ENCODE results near the gene CRB1. TPM values are rescaled to one million over a fixed set of nuclear protein-coding genes. Genes with fewer than 3 reads are reported as not detected.
A peak's percentile ranks its signal among the peaks of the same experiment; 100 is the strongest.

The CRB1 gene
- total and polyA plus RNA-seq, 9 of the 15 experiments (the other 6 are each of a cell fraction or from before 2014, with no cell fraction given) = 0.04 to 0.10 TPM; not detected in 7

GRCh38 chr1:197356723-197357533 is 88.9 kb downstream of the CRB1 start:
- Histone ChIP-seq H3K9me1 (ENCODE audit: control insufficient read depth, insufficient read depth, low read length) (no peaks in the 10 kb centered on the region), H4K20me1 (replicated peaks; ENCODE audit: control insufficient read depth, insufficient read depth, low read length) (no peaks in the 10 kb centered on the region), H3K9me3 (replicated peaks; ENCODE audit: control insufficient read depth, insufficient read depth, low read depth, low read length) (no peaks in the 10 kb centered on the region), H3K9ac (ENCODE audit: insufficient read depth in 1 of 2, low read depth in 2 of 2, low read length in 2 of 2) (no peak overlapping the region), H3K36me3 (ENCODE audit: control insufficient read depth, insufficient read depth, low read length) (no peaks in the 10 kb centered on the region), H3K4me2 (ENCODE audit: insufficient read depth, low read length) (no peak overlapping the region), H3K4me3 (no peak overlapping the region), H3K27me3 (ENCODE audit: control insufficient read depth in 2 of 2, insufficient read depth in 2 of 2, low read length in 2 of 2) (no peaks in the 10 kb centered on the region), H2AFZ (ENCODE audit: low read depth, low read length) (peak overlapping the region; percentile 75), H3K79me2 (ENCODE audit: control insufficient read depth, insufficient read depth, low read length) (no peaks in the 10 kb centered on the region), H3K4me1 (replicated peaks in 1 of 2; ENCODE audit: control insufficient read depth in 2 of 2, insufficient read depth in 2 of 2, low read length in 2 of 2) (peaks cover 0 to 7% of the 10 kb centered on the region in 2 experiments; a peak in 1 of 5 replicates), H3K27ac (ENCODE audit: extremely low read depth, low read depth, low read length) (no peak overlapping the region)
- BruUV-seq (replicated peaks) = no TSS peak
- ChIA-PET CTCF (ENCODE audit: low intra/inter-chr PET ratio) (interaction anchor here (1.5 to 2.3 kb wide), 2 partner anchors 29 to 176 kb away, joined by 9 to 23 read pairs; no protein-coding TSS in a partner anchor), POLR2A (interaction anchor here (0.6 to 1.0 kb wide), 3 partner anchors 35 to 1134 kb away, joined by 3 to 4 read pairs (median 3); no protein-coding TSS in a partner anchor)
- ATAC-seq (peak; percentile 89), DNase-seq (ENCODE audit: extremely low read depth in 1 of 4, low spot score in 3 of 4) (peak; percentile 21 to 75 (median 25)), FAIRE-seq (peak; percentile 84)
- intact Hi-C loops (cut with micrococcal nuclease) = loop anchor here (1.0 to 10.0 kb wide), 5 partner anchors 30 to 1460 kb away; no protein-coding TSS in a partner anchor
- WGBS (ENCODE audit: insufficient coverage, low coverage, missing lambda C conversion rate) = 15% methylated on average over 5 of the region's 5 CpGs
- in situ Hi-C loops (cut with MboI) = loop anchor here (10.0 to 25.0 kb wide), 2 partner anchors 172 to 620 kb away; no protein-coding TSS in a partner anchor
- TF ChIP-seq SNRNP70 (optimal IDR thresholded peaks at IDR 0.05; ENCODE audit: low read depth, low read length) = no peak
- TF ChIP-seq RCOR1 (IDR thresholded peaks at IDR 0.05; ENCODE audit: borderline replicate concordance in 1 of 2, low read depth in 2 of 2, low read length in 2 of 2) = peak in 1 of 2 experiments; percentile 26; a peak in 1 of 4 replicates
- TF ChIP-seq E2F5 (CRISPR knock-in tag; IDR thresholded peaks at IDR 0.05) = peak; percentile 42; the same call in 1 of the 2 replicates
- TF ChIP-seq HMGN3 (IDR thresholded peaks at IDR 0.05; ENCODE audit: borderline replicate concordance, extremely low read depth, insufficient read length, low read depth, low read length) = no peak
- peak; percentile 81 for TF ChIP-seq REST (IDR thresholded peaks at IDR 0.05; ENCODE audit: borderline replicate concordance)
- TF ChIP-seq REST (CRISPR knock-in tag; IDR thresholded peaks at IDR 0.05; ENCODE audit: low read depth) = no peak
- peak; percentile 28 for TF ChIP-seq CTCFL (IDR thresholded peaks at IDR 0.05; ENCODE audit: borderline replicate concordance, insufficient read depth, low read depth, low read length, poor library complexity, severe bottlenecking)
- TF ChIP-seq ARID2 (IDR thresholded peaks at IDR 0.05) = peak; percentile 58; the same call in 1 of the 2 replicates
